SJCRH30 (cell line): ENCODE data around the gene TTI1. TPM values are rescaled to one million over a fixed set of nuclear protein-coding genes. Genes with fewer than 3 reads are reported as not detected.

Experiments
- DNase-seq, 2 experiments: peaks; one replicate each; pipeline ENCODE4 v3.0.0-alpha.2; 2015 to 2020
- H3K27ac ChIP-seq: fragments of 250-450 bp; sonication (Bioruptor Pico); 2 replicates; pipeline ENCODE4 v1.5.1; 2020; ENCODE audit warnings: mild to moderate bottlenecking, moderate library complexity
- H3K27me3 ChIP-seq: fragments of 250-450 bp; sonication (Bioruptor Pico); 2 replicates; pipeline ENCODE4 v1.5.1; 2020; ENCODE audit warnings: mild to moderate bottlenecking, moderate library complexity
- H3K36me3 ChIP-seq: fragments of 250-450 bp; sonication (Bioruptor Pico); 2 replicates; pipeline ENCODE4 v1.5.1; 2020; ENCODE audit warnings: mild to moderate bottlenecking, moderate library complexity
- H3K4me1 ChIP-seq: fragments of 250-450 bp; sonication (Bioruptor Pico); 2 replicates; pipeline ENCODE4 v1.5.1; 2020; ENCODE audit warnings: mild to moderate bottlenecking, moderate library complexity
- H3K4me3 ChIP-seq: fragments of 250-450 bp; sonication (Bioruptor Pico); 2 replicates; pipeline ENCODE4 v1.5.1; 2020; ENCODE audit warnings: mild to moderate bottlenecking, moderate library complexity
- H3K9me3 ChIP-seq: fragments of 250-450 bp; sonication (Bioruptor Pico); replicated peaks from 2 replicates; pipeline ENCODE4 v1.5.1; 2020; ENCODE audit warnings: mild to moderate bottlenecking, moderate library complexity
- total RNA-seq: library from RNA; depleted of rRNA; stranded (reverse); fragments of >200 nt; shearing (Covaris generic); gene quantifications from 2 replicates; pipeline ENCODE4 v1.2.3, GENCODE V29; 2014

The TTI1 gene
- total RNA-seq, 1 experiment from 2014 or later: 66.0 TPM

DNA sequence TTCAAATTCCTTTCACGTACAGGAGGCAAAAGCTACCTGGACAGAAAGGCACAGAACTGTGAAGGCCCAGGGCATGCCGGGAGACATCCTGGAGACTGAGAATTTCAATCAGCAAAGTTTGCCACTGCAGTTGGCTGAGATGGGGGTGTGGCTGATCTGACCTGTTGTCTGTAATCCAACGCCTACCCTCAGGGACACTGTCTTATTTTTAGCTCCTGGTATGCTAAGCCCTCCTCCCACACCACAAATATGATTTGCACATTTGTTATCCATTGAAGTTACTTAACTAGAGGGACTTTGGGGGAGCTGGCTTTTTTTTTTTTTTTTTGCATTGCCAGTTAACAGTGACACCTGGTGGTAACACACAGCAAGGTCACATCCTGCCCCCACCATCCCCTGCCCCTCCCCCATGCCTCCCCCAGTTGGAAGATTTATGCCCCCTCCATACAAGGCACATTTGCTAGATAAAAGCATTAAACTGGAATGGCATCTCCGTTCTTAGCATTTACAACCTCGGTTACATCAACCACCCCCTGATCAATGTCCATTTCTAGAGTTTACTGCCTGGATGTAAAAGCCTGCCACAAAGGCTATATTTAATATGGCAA, 40.4 kb downstream of the TTI1 start:
- H3K9me3 ChIP-seq: no peaks in the 10 kb centered on the region
- H3K36me3 ChIP-seq: peaks cover 57% of the 10 kb centered on the region
- DNase-seq: peak; percentile 92 to 95
- peaks cover 43% of the 10 kb centered on the region for H3K4me1 ChIP-seq
- no peak overlapping the region for H3K27ac ChIP-seq
- no peak overlapping the region for H3K4me3 ChIP-seq
- no peaks in the 10 kb centered on the region for H3K27me3 ChIP-seq

GRCh38 chr20:37991908-37992307, 41.3 kb downstream of the TTI1 start:
- Histone ChIP-seq H3K4me1 (peaks cover 52% of the 10 kb centered on the region), H3K27me3 (no peaks in the 10 kb centered on the region), H3K9me3 (no peaks in the 10 kb centered on the region), H3K27ac (no peak overlapping the region), H3K36me3 (peaks cover 48% of the 10 kb centered on the region), H3K4me3 (no peak overlapping the region)
- no peak for DNase-seq

- H3K27ac ChIP-seq: no peak overlapping the region
These were observed 41.9 kb downstream of the TTI1 start for GRCh38 chr20:37991157-37991866.

GRCh38 chr20:37990571-37991151, 42.6 kb downstream of the TTI1 start:
- no peak overlapping the region for H3K4me3 ChIP-seq
- peak in 1 of 2 experiments; percentile 34 for DNase-seq
- no peaks in the 10 kb centered on the region for H3K9me3 ChIP-seq
- H3K4me1 ChIP-seq: peaks cover 60% of the 10 kb centered on the region
- H3K36me3 ChIP-seq: peaks cover 37% of the 10 kb centered on the region
- no peak overlapping the region for H3K27ac ChIP-seq
- H3K27me3 ChIP-seq: no peaks in the 10 kb centered on the region

More at GRCh38 chr20:37991157-37991866, 41.9 kb downstream of the TTI1 start:
- DNase-seq: no peak
- H3K27me3 ChIP-seq: no peaks in the 10 kb centered on the region
- H3K4me1 ChIP-seq: peaks cover 58% of the 10 kb centered on the region
- H3K4me3 ChIP-seq: no peak overlapping the region
- peaks cover 42% of the 10 kb centered on the region for H3K36me3 ChIP-seq
- H3K9me3 ChIP-seq: no peaks in the 10 kb centered on the region

DNA sequence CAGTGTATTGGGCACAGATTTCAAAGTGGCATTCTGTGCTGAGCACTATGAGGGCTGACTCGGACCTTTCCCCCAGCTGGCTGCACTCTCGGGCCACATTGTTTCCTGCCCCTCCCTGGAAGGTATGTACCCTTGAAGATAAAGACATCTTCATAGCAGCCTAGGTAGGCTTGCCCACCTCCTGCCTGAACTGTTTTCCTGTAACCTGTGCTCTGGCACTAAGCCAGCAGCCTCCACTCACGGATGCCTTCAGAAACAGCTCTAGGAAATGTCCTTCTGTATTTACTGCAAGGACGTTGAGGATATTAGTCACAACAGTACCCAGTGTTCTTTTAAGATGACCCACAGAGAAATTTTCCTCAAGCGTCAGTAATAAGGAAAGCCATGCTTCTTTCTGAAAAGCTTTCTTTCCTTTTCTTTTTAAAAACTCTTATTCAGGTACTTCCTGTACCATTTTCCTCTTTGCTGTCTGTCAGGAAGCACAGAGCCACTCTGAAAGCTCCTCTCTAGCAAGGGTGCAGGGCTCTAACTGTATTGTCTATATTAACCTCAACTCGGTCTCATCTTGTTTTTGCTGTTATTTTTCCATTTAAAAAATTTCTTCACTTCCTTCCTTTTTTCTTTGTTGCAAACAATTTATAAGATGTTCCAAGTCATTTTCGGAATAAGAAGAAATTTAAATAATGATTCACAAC, 43.5 kb downstream of the TTI1 start:
- H3K4me3 ChIP-seq: no peak overlapping the region
- no peaks in the 10 kb centered on the region for H3K27me3 ChIP-seq
- H3K27ac ChIP-seq: no peak overlapping the region
- peaks cover 60% of the 10 kb centered on the region for H3K4me1 ChIP-seq
- no peaks in the 10 kb centered on the region for H3K9me3 ChIP-seq
- no peak for DNase-seq
- peaks cover 28% of the 10 kb centered on the region for H3K36me3 ChIP-seq

GRCh38 chr20:37988306-37988954, 44.8 kb downstream of the TTI1 start:
- Histone ChIP-seq H3K4me1 (peaks cover 57% of the 10 kb centered on the region), H3K9me3 (no peaks in the 10 kb centered on the region), H3K27me3 (no peaks in the 10 kb centered on the region), H3K36me3 (peaks cover 21% of the 10 kb centered on the region), H3K27ac (no peak overlapping the region), H3K4me3 (no peak overlapping the region)
- DNase-seq: no peak

GRCh38 chr20:37987602-37988290, 45.5 kb downstream of the TTI1 start:
- no peak overlapping the region for H3K4me3 ChIP-seq
- no peaks in the 10 kb centered on the region for H3K9me3 ChIP-seq
- H3K4me1 ChIP-seq: peaks cover 53% of the 10 kb centered on the region
- H3K27ac ChIP-seq: peak overlapping the region; percentile 34
- H3K27me3 ChIP-seq: no peaks in the 10 kb centered on the region
- H3K36me3 ChIP-seq: peaks cover 21% of the 10 kb centered on the region
- peak in 1 of 2 experiments; percentile 36 for DNase-seq

- Histone ChIP-seq H3K4me3 (no peak overlapping the region), H3K27me3 (no peaks in the 10 kb centered on the region), H3K9me3 (no peaks in the 10 kb centered on the region), H3K36me3 (peaks cover 21% of the 10 kb centered on the region), H3K27ac (peak overlapping the region; percentile 34), H3K4me1 (peaks cover 47% of the 10 kb centered on the region)
- peak; percentile 96 to 99 for DNase-seq
These were observed 46.2 kb downstream of the TTI1 start for GRCh38 chr20:37986873-37987601.

GRCh38 chr20:37986044-37986858, 47.0 kb downstream of the TTI1 start:
- no peaks in the 10 kb centered on the region for H3K27me3 ChIP-seq
- H3K27ac ChIP-seq: no peak overlapping the region; the same call in 1 of the 2 replicates
- H3K9me3 ChIP-seq: no peaks in the 10 kb centered on the region
- DNase-seq: no peak
- H3K4me3 ChIP-seq: no peak overlapping the region
- peaks cover 40% of the 10 kb centered on the region for H3K4me1 ChIP-seq
- H3K36me3 ChIP-seq: peaks cover 18% of the 10 kb centered on the region

GRCh38 chr20:37984018-37984785, 49.1 kb downstream of the TTI1 start:
- H3K4me3 ChIP-seq: no peak overlapping the region
- no peak overlapping the region for H3K27ac ChIP-seq
- H3K27me3 ChIP-seq: no peaks in the 10 kb centered on the region
- H3K9me3 ChIP-seq: no peaks in the 10 kb centered on the region
- H3K36me3 ChIP-seq: peaks cover 12% of the 10 kb centered on the region
- peaks cover 28% of the 10 kb centered on the region for H3K4me1 ChIP-seq
- no peak for DNase-seq

DNA sequence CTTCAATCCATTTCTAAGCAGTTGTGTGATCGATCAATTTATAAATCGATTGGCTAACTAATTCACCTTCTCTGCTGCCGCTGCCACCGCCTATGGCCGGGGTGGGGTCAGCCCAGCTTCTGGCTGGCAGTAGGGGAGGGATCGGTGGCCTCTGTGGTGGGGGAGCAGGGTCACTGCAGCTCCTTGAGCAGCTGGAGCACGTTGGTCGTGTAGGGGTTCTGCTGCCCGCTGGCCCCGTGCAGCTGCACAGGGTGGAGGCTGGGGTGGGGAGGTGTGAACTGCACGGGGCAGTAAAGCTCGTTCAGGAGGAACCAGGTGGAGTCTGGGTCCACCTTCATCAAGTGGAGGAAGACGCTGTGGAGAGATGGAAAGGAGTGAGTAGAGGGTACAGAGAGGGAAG, 50.0 kb downstream of the TTI1 start:
- Histone ChIP-seq H3K27me3 (no peaks in the 10 kb centered on the region), H3K9me3 (no peaks in the 10 kb centered on the region), H3K4me3 (no peak overlapping the region), H3K36me3 (peaks cover 9% of the 10 kb centered on the region), H3K27ac (no peak overlapping the region), H3K4me1 (peaks cover 21% of the 10 kb centered on the region)
- DNase-seq: no peak

DNA sequence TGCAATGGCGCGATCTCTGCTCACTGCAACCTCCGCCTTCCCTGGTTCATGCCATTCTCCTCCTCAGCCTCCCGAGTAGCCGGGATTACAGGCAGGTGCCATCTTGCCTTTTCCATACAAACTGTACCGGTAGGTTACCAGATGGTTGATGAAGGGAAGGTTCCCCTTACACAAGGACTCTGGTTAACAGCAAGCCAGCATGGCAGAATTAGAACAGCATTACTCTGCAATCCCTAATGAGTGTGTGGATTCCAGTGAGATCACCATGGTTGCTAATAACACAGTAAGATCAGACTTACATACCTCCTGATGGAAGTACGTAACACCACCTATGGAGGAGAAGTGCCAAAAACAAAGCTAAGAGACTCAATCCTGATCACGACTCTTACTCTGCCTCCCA, 51.7 kb downstream of the TTI1 start:
- H3K27me3 ChIP-seq: no peaks in the 10 kb centered on the region; the same call in 1 of the 2 replicates
- peaks cover 7% of the 10 kb centered on the region for H3K36me3 ChIP-seq
- peaks cover 5% of the 10 kb centered on the region for H3K4me1 ChIP-seq
- H3K4me3 ChIP-seq: no peak overlapping the region
- no peak for DNase-seq
- no peak overlapping the region for H3K27ac ChIP-seq
- no peaks in the 10 kb centered on the region for H3K9me3 ChIP-seq
